ENCODE data around the gene AGAP2. TPM values are rescaled to one million over a fixed set of nuclear protein-coding genes. Genes with fewer than 3 reads are reported as not detected.

Gene AGAP2
- total RNA-seq, 3 donors from 2014 or later, result 1.3 to 2.7 (median 2.2) TPM

GRCh38 chr12:57712701-57713100, 25.8 kb downstream of the AGAP2 start:
- DNase-seq, result no peak
- no peak for ATAC-seq
- no peaks in the 10 kb centered on the region for H3K4me1 ChIP-seq (ENCODE audit: low read depth)
- H3K9me3 ChIP-seq, result no peaks in the 10 kb centered on the region
- H3K36me3 ChIP-seq (ENCODE audit: low read depth), result no peaks in the 10 kb centered on the region
- intact Hi-C loops (cut with DNase I, micrococcal nuclease), result no loop called here
- no peak for TF ChIP-seq CTCF (IDR thresholded peaks at IDR 0.05)
- H3K4me3 ChIP-seq, result no peak overlapping the region

- no peaks in the 10 kb centered on the region for H3K4me1 ChIP-seq (ENCODE audit: low read depth)
- H3K36me3 ChIP-seq (ENCODE audit: low read depth), result no peaks in the 10 kb centered on the region
- DNase-seq (no peak), ATAC-seq (no peak)
- H3K4me3 ChIP-seq, result no peak overlapping the region
- intact Hi-C loops (cut with DNase I, micrococcal nuclease), result no loop called here
- peaks cover 8% of the 10 kb centered on the region for H3K9me3 ChIP-seq
- no peak for TF ChIP-seq CTCF (IDR thresholded peaks at IDR 0.05)
Measured at GRCh38 chr12:57708296-57708695, 30.2 kb downstream of the AGAP2 start.

GRCh38 chr12:57707250-57707649, 31.3 kb downstream of the AGAP2 start:
- peaks cover 8% of the 10 kb centered on the region for H3K9me3 ChIP-seq
- DNase-seq (no peak), ATAC-seq (no peak)
- intact Hi-C loops (cut with DNase I, micrococcal nuclease), result no loop called here
- H3K36me3 ChIP-seq (ENCODE audit: low read depth), result no peaks in the 10 kb centered on the region
- H3K4me3 ChIP-seq, result no peak overlapping the region
- H3K4me1 ChIP-seq (ENCODE audit: low read depth), result no peaks in the 10 kb centered on the region
- TF ChIP-seq CTCF (IDR thresholded peaks at IDR 0.05), result no peak

- Histone ChIP-seq H3K4me1 (ENCODE audit: low read depth) (peaks cover 1% of the 10 kb centered on the region), H3K4me3 (no peak overlapping the region), H3K9me3 (peaks cover 8% of the 10 kb centered on the region), H3K36me3 (ENCODE audit: low read depth) (no peaks in the 10 kb centered on the region)
- no peak for TF ChIP-seq CTCF (IDR thresholded peaks at IDR 0.05)
- ATAC-seq (no peak), DNase-seq (no peak)
- intact Hi-C loops (cut with DNase I, micrococcal nuclease), result no loop called here
Measured at GRCh38 chr12:57700317-57700716, 38.2 kb downstream of the AGAP2 start.

- intact Hi-C loops (cut with DNase I, micrococcal nuclease), result no loop called here
- DNase-seq (no peak), ATAC-seq (no peak)
- H3K9me3 ChIP-seq, result peaks cover under 1% of the 10 kb centered on the region
- no peak overlapping the region for H3K4me3 ChIP-seq
- no peak for TF ChIP-seq CTCF (IDR thresholded peaks at IDR 0.05)
- peaks cover 9% of the 10 kb centered on the region for H3K4me1 ChIP-seq (ENCODE audit: low read depth)
- peaks cover 5% of the 10 kb centered on the region for H3K36me3 ChIP-seq (ENCODE audit: low read depth)
Measured at GRCh38 chr12:57698414-57698813, 40.1 kb downstream of the AGAP2 start.

GRCh38 chr12:57697076-57697475, 41.5 kb downstream of the AGAP2 start:
- ATAC-seq, result no peak

More at GRCh38 chr12:57697076-57697475, 41.5 kb downstream of the AGAP2 start:
- peaks cover 9% of the 10 kb centered on the region for H3K4me1 ChIP-seq (ENCODE audit: low read depth)
- H3K9me3 ChIP-seq, result no peaks in the 10 kb centered on the region
- H3K36me3 ChIP-seq (ENCODE audit: low read depth), result peaks cover 5% of the 10 kb centered on the region
- no peak overlapping the region for H3K4me3 ChIP-seq
- no peak for TF ChIP-seq CTCF (IDR thresholded peaks at IDR 0.05)
- no peak for DNase-seq
- intact Hi-C loops (cut with DNase I, micrococcal nuclease), result no loop called here

All from mucosa of descending colon (tissue), 3 donors.